Endothelial cell of umbilical vein (primary cell): ENCODE measurements around the gene RNF222. TPM values are rescaled to one million over a fixed set of nuclear protein-coding genes. Genes with fewer than 3 reads are reported as not detected.

Source experiments
- BruUV-seq: library from RNA; stranded (reverse); fragments of 400-500 nt; replicated peaks from 2 replicates; lab custom pipeline; 2021; lab: Mats Ljungman, UMichigan
- CTCF ChIA-PET: fragments of 300-600, 350-600 bp; sonication (Branson Sonifier 250); formaldehyde crosslinking; loops from one replicate; lab custom pipeline; 2021; ENCODE audit warnings: antibody characterized with exemption, inconsistent platforms; lab: Charles Lee
- POLR2A ChIA-PET: fragments of 300-600, 350-600 bp; sonication (Branson Sonifier 250); formaldehyde crosslinking; loops from one replicate; lab custom pipeline; 2021; ENCODE audit warnings: antibody characterized with exemption, inconsistent platforms; lab: Charles Lee
- DNase-seq: peaks from one replicate; pipeline ENCODE4 v3.0.0-alpha.2; 2011; ENCODE audit warnings: low read depth, low spot score
- FAIRE-seq: peaks from 2 replicates; lab custom pipeline; 2011; peaks lifted over from hg19 to GRCh38; lab: Jason Lieb, UNC
- H2AFZ ChIP-seq: 2 replicates; pipeline ENCODE4 v1.6.0; 2012; ENCODE audit warnings: low read depth, low read length, control low read depth, inconsistent platforms
- H3K27ac ChIP-seq: 2 replicates; pipeline ENCODE4 v1.5.1; 2011; ENCODE audit warnings: low read depth, mild to moderate bottlenecking, control low read depth, low read length, moderate library complexity; ENCODE audit not compliant: insufficient read depth
- H3K27me3 ChIP-seq, 2 experiments: 2 replicates each; pipeline versions ENCODE4 v1.6.0 to v1.6.1; 2011; ENCODE audit warnings: low read length in 2 of 2, mixed read lengths in 1 of 2; ENCODE audit not compliant: control insufficient read depth in 2 of 2, insufficient read depth in 2 of 2
- H3K36me3 ChIP-seq, 2 experiments: 2 replicates in 1 of 2; 3 replicates in 1 of 2; pipeline ENCODE4 v1.5.1; 2011; ENCODE audit warnings: low read length in 2 of 2, mild to moderate bottlenecking in 1 of 2, moderate library complexity in 1 of 2; ENCODE audit not compliant: control insufficient read depth in 2 of 2, insufficient read depth in 2 of 2; ENCODE audit errors: extremely low read depth in 1 of 2
- H3K4me1 ChIP-seq: 3 replicates; pipeline ENCODE4 v1.5.1; 2011; ENCODE audit warnings: mild to moderate bottlenecking, low read length; ENCODE audit not compliant: control insufficient read depth, insufficient read depth; ENCODE audit errors: extremely low read depth
- H3K4me2 ChIP-seq: 2 replicates; pipeline ENCODE4 v1.6.1; 2011; ENCODE audit warnings: low read length, control low read depth, mixed read lengths; ENCODE audit not compliant: insufficient read depth
- H3K4me3 ChIP-seq, 3 experiments: fragments of 200-600 bp in 1 of 3; sonication (generic), shearing (Covaris generic) in 1 of 3; replicated peaks in 1 of 3; 2 replicates each; pipeline ENCODE4 v1.5.1; 2011 to 2016; ENCODE audit warnings: control low read depth in 3 of 3, low read length in 3 of 3, mild to moderate bottlenecking in 2 of 3, inconsistent platforms in 1 of 3, low read depth in 1 of 3, moderate library complexity in 1 of 3; ENCODE audit not compliant: insufficient read depth in 1 of 3
- H3K79me2 ChIP-seq: 2 replicates; pipeline ENCODE4 v1.6.0; 2012; ENCODE audit warnings: low read length, inconsistent platforms; ENCODE audit not compliant: control insufficient read depth, insufficient read depth
- H3K9ac ChIP-seq: replicated peaks from 2 replicates; pipeline ENCODE3; 2011; ENCODE audit warnings: low read length, control low read depth; ENCODE audit not compliant: insufficient read depth; ENCODE audit errors: extremely low read depth
- H3K9me1 ChIP-seq: replicated peaks from 3 replicates; pipeline ENCODE4 v1.6.0; 2011; ENCODE audit warnings: mild to moderate bottlenecking, low read length; ENCODE audit not compliant: control insufficient read depth, insufficient read depth; ENCODE audit errors: extremely low read depth
- H3K9me3 ChIP-seq: replicated peaks from 2 replicates; pipeline ENCODE4 v1.5.1; 2012; ENCODE audit warnings: low read length, inconsistent platforms; ENCODE audit not compliant: control insufficient read depth, insufficient read depth
- H4K20me1 ChIP-seq: replicated peaks from 2 replicates; pipeline ENCODE3; 2011; ENCODE audit warnings: mild to moderate bottlenecking, low read length; ENCODE audit not compliant: control insufficient read depth, insufficient read depth; ENCODE audit errors: extremely low read depth
- FOS ChIP-seq: IDR thresholded peaks from 2 replicates; pipeline ENCODE4 v1.6.1; 2011; ENCODE audit warnings: mild to moderate bottlenecking, low read length, moderate library complexity, borderline replicate concordance; ENCODE audit not compliant: insufficient read depth
- GATA2 ChIP-seq: IDR thresholded peaks from 2 replicates; pipeline ENCODE4 v1.7.0; 2011; ENCODE audit warnings: low read depth, mild to moderate bottlenecking, moderate library complexity, mixed read lengths, low read length; ENCODE audit not compliant: insufficient read length, insufficient read depth
- JUN ChIP-seq: IDR thresholded peaks from 2 replicates; pipeline ENCODE4 v1.6.1; 2011; ENCODE audit warnings: borderline replicate concordance, low read depth; ENCODE audit not compliant: insufficient read length, insufficient read depth
- POLR2A ChIP-seq: IDR thresholded peaks from 2 replicates; pipeline ENCODE4 v1.6.1; 2012; ENCODE audit warnings: low read depth, mild to moderate bottlenecking, control low read depth, low read length
- POLR2AphosphoS5 ChIP-seq: IDR thresholded peaks from 2 replicates; pipeline ENCODE4 v1.6.1; 2012; ENCODE audit warnings: low read depth, mild to moderate bottlenecking, control low read depth, low read length, moderate library complexity; ENCODE audit not compliant: insufficient read depth
- dilution Hi-C: fragments of 300-500 bp; cut with MboI; formaldehyde crosslinking; loops from one replicate; pipeline ENCODE4 v1.15.0; 2019; ENCODE audit warnings: low sequenced_read_pairs; ENCODE audit not compliant: extremely low pct_ligation_motif_present
- intact Hi-C: fragments of 100-400 bp; cut with micrococcal nuclease; formaldehyde crosslinking; loops from one replicate; pipeline ENCODE4 v1.10.0; 2022
- polyA plus RNA-seq, 4 experiments: library from polyadenylated mRNA; depleted of rRNA in 3 of 4; stranded (reverse) in 3 of 4; unstranded in 1 of 4; fragments of >200 nt; gene quantifications; 2 replicates each; pipeline versions ENCODE4 v1.2.1 to v1.2.3, GENCODE V29; 2011 to 2012; ENCODE audit warnings: missing spikeins in 1 of 4
- total RNA-seq: library from RNA; stranded (reverse); gene quantifications from 2 replicates; pipeline ENCODE4 v1.2.3, GENCODE V29; 2021
- TF ChIP-seq, protein P1 (sequence below), 2 donors: IDR thresholded peaks; 1 replicate in 1 of 2; 2 replicates in 1 of 2; pipeline ENCODE4 v1.5.1; 2011; ENCODE audit warnings: low read length in 2 of 2, mild to moderate bottlenecking in 2 of 2, moderate library complexity in 2 of 2, control low read depth in 1 of 2, inconsistent platforms in 1 of 2, low read depth in 1 of 2; ENCODE audit not compliant: insufficient read depth in 1 of 2; ENCODE audit errors: extremely low read depth in 1 of 2

Gene RNF222
- total and polyA plus RNA-seq, 2 donors (not counting 3 experiments of a cell fraction or from before 2014, with no cell fraction given): not detected

DNA sequence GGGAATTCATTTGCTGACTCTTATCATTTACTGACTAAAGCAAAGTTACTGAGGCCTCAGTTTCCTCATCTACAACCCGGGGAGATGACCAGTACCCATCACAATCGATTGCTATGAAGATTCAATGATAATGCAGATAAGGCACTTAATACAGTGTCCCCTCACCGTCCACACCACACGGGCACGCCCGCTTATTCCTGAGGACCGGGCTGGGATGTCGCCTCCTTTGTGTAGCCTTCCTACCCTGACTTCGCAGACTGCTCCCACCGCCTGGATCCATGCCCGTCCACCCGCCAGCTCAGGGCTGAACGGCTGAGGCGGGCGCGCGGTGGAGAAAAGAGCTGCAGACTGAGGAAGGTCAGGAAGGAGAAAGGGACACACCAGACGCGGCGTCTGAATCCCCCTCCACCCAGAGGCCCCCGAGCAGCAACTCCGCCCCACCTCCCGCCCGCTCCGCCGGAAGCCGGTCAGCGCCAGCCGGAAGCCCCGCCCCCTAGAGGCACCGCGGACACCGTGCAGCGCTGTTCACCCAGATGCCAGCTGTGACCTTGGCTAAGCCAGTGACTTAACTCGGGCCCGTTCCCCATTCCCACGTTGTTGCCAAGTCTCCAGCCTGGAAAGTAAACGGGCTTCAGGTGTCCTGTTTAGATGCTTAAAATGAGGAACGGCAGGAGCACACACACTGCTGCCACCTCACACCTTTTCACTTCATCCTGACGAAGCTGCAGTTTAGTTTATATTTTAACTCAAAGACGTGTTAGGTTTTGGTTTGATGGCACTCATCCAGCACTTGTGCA, 21.2 kb downstream of the RNF222 start, which contains the start of gene KRABD2:
Gene KRABD2 (minus strand): TSS at position 434 of the 797 bp plus-strand sequence.
- peak within 1 kb of the TSS; percentile 13 for H2AFZ ChIP-seq
- peak within 1 kb of the TSS; percentile 82 for H3K4me2 ChIP-seq
- TF ChIP-seq FOS (no peak), POLR2A (peak; percentile 97), GATA2 (no peak), JUN (no peak), POLR2AphosphoS5 (peak; percentile 100)
- TF ChIP-seq, protein P1, sequence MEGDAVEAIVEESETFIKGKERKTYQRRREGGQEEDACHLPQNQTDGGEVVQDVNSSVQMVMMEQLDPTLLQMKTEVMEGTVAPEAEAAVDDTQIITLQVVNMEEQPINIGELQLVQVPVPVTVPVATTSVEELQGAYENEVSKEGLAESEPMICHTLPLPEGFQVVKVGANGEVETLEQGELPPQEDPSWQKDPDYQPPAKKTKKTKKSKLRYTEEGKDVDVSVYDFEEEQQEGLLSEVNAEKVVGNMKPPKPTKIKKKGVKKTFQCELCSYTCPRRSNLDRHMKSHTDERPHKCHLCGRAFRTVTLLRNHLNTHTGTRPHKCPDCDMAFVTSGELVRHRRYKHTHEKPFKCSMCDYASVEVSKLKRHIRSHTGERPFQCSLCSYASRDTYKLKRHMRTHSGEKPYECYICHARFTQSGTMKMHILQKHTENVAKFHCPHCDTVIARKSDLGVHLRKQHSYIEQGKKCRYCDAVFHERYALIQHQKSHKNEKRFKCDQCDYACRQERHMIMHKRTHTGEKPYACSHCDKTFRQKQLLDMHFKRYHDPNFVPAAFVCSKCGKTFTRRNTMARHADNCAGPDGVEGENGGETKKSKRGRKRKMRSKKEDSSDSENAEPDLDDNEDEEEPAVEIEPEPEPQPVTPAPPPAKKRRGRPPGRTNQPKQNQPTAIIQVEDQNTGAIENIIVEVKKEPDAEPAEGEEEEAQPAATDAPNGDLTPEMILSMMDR (IDR thresholded peaks at IDR 0.05; ENCODE audit: extremely low read depth in 1 of 2, insufficient read depth in 1 of 2, low read depth in 1 of 2, low read length in 2 of 2): peak; percentile 65 to 90
- H4K20me1 ChIP-seq: no peaks in the 10 kb centered on the region
- H3K9me3 ChIP-seq: no peaks in the 10 kb centered on the region
- H3K4me3 ChIP-seq: peak within 1 kb of the TSS; percentile 45 to 71 (median 64)
- H3K4me1 ChIP-seq: peaks cover 27% of the 10 kb centered on the region
- FAIRE-seq: peak; percentile 88
- H3K36me3 ChIP-seq: peaks cover 22 to 30% of the 10 kb centered on the region in 2 experiments
- TSS peak; percentile 11 for BruUV-seq
- intact Hi-C loops: loop anchor here (1.0 kb wide), 3 partner anchors 16 to 66 kb away; partner anchors contain the start of gene ARHGEF15
- POLR2A ChIA-PET: interaction anchor here (1.0 to 2.9 kb wide), 7 partner anchors 16 to 129 kb away, joined by 3 to 21 read pairs (median 4); partner anchors contain the start of genes CTC1 and RANGRF
- dilution Hi-C loops: no loop called here
- H3K79me2 ChIP-seq: peaks cover 31% of the 10 kb centered on the region
- peak; percentile 92 for DNase-seq
- H3K27me3 ChIP-seq: no peaks in the 10 kb centered on the region
- peak within 1 kb of the TSS; percentile 78 for H3K9ac ChIP-seq
- CTCF ChIA-PET: interaction anchor here (1.1 to 3.3 kb wide), 10 partner anchors 14 to 121 kb away, joined by 3 to 39 read pairs (median 6); partner anchors contain the start of gene SLC25A35
- H3K27ac ChIP-seq: peak within 1 kb of the TSS; percentile 75
- no peaks in the 10 kb centered on the region for H3K9me1 ChIP-seq
